OCI-LY1 (cell line): Measurements from ENCODE around the gene CRNN.

Experiments used
- H2AFZ ChIP-seq: fragments of 200-600 bp; sonication (generic), shearing (Covaris generic); 2 replicates; pipeline ENCODE4 v1.6.0; 2014; ENCODE audit warnings: antibody characterized with exemption, mild to moderate bottlenecking, low read length
- H3F3A ChIP-seq: fragments of 200-600 bp; sonication (generic), shearing (Covaris generic); 2 replicates; pipeline ENCODE4 v1.6.0; 2014; ENCODE audit warnings: mild to moderate bottlenecking, antibody characterized with exemption, low read length, moderate library complexity; ENCODE audit not compliant: insufficient read depth
- H3K27ac ChIP-seq: fragments of 200-600 bp; sonication (generic); 2 replicates; pipeline ENCODE4 v1.5.1; 2014; ENCODE audit warnings: low read length, mixed run types, mild to moderate bottlenecking, low read depth; ENCODE audit not compliant: poor library complexity, severe bottlenecking
- H3K27me3 ChIP-seq: fragments of 200-600 bp; sonication (generic); 2 replicates; pipeline ENCODE4 v1.6.0; 2014; ENCODE audit warnings: antibody characterized with exemption, mild to moderate bottlenecking, low read length, moderate library complexity; ENCODE audit not compliant: insufficient read depth
- H3K36me3 ChIP-seq: fragments of 200-600 bp; sonication (generic); 2 replicates; pipeline ENCODE4 v1.6.1; 2014; ENCODE audit warnings: mild to moderate bottlenecking, antibody characterized with exemption, low read length, moderate library complexity, mixed read lengths; ENCODE audit not compliant: insufficient read depth
- H3K4me1 ChIP-seq: fragments of 200-600 bp; sonication (generic); 2 replicates; pipeline ENCODE4 v1.5.1; 2014; ENCODE audit warnings: mild to moderate bottlenecking, low read length, moderate library complexity; ENCODE audit not compliant: insufficient read depth, severe bottlenecking
- H3K4me2 ChIP-seq: fragments of 200-600 bp; sonication (generic), shearing (Covaris generic); 2 replicates; pipeline ENCODE4 v1.6.1; 2014; ENCODE audit warnings: low read length
- H3K4me3 ChIP-seq: fragments of 200-600 bp; sonication (generic); 2 replicates; pipeline ENCODE4 v1.5.1; 2014; ENCODE audit warnings: low read length, low read depth, mild to moderate bottlenecking, mixed read lengths; ENCODE audit not compliant: poor library complexity, severe bottlenecking
- H3K79me2 ChIP-seq: fragments of 200-600 bp; shearing (Covaris generic); 2 replicates; pipeline ENCODE4 v1.6.1; 2016; ENCODE audit warnings: mixed run types, low read length, mixed read lengths; ENCODE audit not compliant: insufficient read depth
- H3K9ac ChIP-seq: fragments of 200-600 bp; sonication (generic), shearing (Covaris generic); 2 replicates; pipeline ENCODE4 v1.6.1; 2014; ENCODE audit warnings: mild to moderate bottlenecking, low read length, mixed read lengths
- H3K9me2 ChIP-seq: fragments of 200-600 bp; sonication (generic), shearing (Covaris generic); 2 replicates; pipeline ENCODE4 v1.6.1; 2014; ENCODE audit warnings: low read depth, mild to moderate bottlenecking, low read length, mixed read lengths
- H3K9me3 ChIP-seq: fragments of 200-600 bp; shearing (Covaris generic); 2 replicates; pipeline ENCODE4 v1.6.1; 2014; ENCODE audit warnings: low read length, mixed read lengths
- H4K20me1 ChIP-seq: fragments of 200-600 bp; sonication (generic), shearing (Covaris generic); 2 replicates; pipeline ENCODE4 v1.6.0; 2016; ENCODE audit warnings: mild to moderate bottlenecking, low read length; ENCODE audit not compliant: insufficient read depth
- EZH2 ChIP-seq: fragments of 200-600 bp; sonication (generic), shearing (Covaris generic); IDR thresholded peaks from 2 replicates; pipeline ENCODE4 v1.8.0; 2017; ENCODE audit warnings: borderline replicate concordance, mixed run types, mild to moderate bottlenecking, antibody characterized with exemption, low read length, moderate library complexity, mixed read lengths
- TF ChIP-seq, protein P1 (sequence below): fragments of 200-600 bp; sonication (generic), shearing (Covaris generic); IDR thresholded peaks from 2 replicates; pipeline ENCODE4 v1.5.1; 2017; ENCODE audit warnings: mild to moderate bottlenecking, antibody characterized with exemption, low read length, moderate library complexity, mixed read lengths

Gene CRNN

DNA sequence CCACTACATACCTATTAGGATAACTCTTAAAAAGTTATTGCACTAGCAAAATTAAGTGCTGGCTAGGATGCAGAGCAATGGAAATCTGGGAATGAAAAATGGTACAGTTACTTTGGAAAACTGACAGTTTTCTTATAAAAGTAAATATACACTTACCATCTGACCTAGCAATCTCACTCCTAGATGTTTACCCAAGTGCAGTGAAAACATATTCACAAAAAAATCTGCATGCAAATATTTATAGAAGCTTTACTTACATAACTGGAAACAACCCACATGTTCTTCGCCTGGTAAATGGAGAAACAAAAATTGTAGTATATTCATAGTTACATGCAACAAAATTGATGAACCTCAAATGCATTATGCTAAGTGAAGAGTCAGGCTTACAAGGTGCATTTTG lies 41.4 kb downstream of the CRNN start:
- Histone ChIP-seq H2AFZ (no peak overlapping the region), H3K9me2 (no peaks in the 10 kb centered on the region), H3K27me3 (no peaks in the 10 kb centered on the region), H3K4me2 (no peak overlapping the region), H3F3A (no peaks in the 10 kb centered on the region), H3K9me3 (no peaks in the 10 kb centered on the region), H3K4me1 (no peaks in the 10 kb centered on the region), H3K79me2 (no peaks in the 10 kb centered on the region), H3K36me3 (no peaks in the 10 kb centered on the region), H4K20me1 (no peaks in the 10 kb centered on the region), H3K4me3 (no peak overlapping the region), H3K27ac (no peak overlapping the region), H3K9ac (no peak overlapping the region)
- TF ChIP-seq EZH2: no peak
- TF ChIP-seq, protein P1, sequence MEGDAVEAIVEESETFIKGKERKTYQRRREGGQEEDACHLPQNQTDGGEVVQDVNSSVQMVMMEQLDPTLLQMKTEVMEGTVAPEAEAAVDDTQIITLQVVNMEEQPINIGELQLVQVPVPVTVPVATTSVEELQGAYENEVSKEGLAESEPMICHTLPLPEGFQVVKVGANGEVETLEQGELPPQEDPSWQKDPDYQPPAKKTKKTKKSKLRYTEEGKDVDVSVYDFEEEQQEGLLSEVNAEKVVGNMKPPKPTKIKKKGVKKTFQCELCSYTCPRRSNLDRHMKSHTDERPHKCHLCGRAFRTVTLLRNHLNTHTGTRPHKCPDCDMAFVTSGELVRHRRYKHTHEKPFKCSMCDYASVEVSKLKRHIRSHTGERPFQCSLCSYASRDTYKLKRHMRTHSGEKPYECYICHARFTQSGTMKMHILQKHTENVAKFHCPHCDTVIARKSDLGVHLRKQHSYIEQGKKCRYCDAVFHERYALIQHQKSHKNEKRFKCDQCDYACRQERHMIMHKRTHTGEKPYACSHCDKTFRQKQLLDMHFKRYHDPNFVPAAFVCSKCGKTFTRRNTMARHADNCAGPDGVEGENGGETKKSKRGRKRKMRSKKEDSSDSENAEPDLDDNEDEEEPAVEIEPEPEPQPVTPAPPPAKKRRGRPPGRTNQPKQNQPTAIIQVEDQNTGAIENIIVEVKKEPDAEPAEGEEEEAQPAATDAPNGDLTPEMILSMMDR: no peak

DNA sequence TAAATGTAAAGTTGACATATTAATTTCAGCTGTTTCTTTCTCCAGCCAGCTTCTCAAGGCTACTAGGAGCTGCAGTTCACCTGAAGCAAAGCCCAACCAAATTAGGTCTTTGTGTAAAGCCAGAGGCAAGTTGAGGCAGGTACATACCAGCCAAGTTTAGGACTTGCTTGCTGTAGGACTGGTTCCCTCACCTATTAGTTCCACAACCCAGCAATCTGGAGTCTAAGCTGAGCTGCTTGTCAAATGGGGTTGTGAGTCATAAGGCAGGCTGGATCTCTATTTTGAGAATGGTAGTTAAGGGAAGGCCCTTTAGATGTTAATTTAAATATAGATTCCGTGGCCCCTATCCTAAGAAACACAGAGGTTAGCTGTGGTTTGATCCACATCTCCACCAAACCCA lies 46.6 kb downstream of the CRNN start:
- no peaks in the 10 kb centered on the region for H3K9me3 ChIP-seq
- H3K36me3 ChIP-seq: no peaks in the 10 kb centered on the region
- H3K27me3 ChIP-seq: no peaks in the 10 kb centered on the region
- H3K27ac ChIP-seq: no peak overlapping the region
- H3F3A ChIP-seq: no peaks in the 10 kb centered on the region
- H2AFZ ChIP-seq: no peak overlapping the region
- H3K4me2 ChIP-seq: no peak overlapping the region
- no peaks in the 10 kb centered on the region for H3K4me1 ChIP-seq
- no peak overlapping the region for H3K4me3 ChIP-seq
- H3K9me2 ChIP-seq: no peaks in the 10 kb centered on the region
- TF ChIP-seq, protein P1: no peak
- no peak for TF ChIP-seq EZH2
- no peaks in the 10 kb centered on the region for H4K20me1 ChIP-seq
- H3K9ac ChIP-seq: no peak overlapping the region
- no peaks in the 10 kb centered on the region for H3K79me2 ChIP-seq

DNA sequence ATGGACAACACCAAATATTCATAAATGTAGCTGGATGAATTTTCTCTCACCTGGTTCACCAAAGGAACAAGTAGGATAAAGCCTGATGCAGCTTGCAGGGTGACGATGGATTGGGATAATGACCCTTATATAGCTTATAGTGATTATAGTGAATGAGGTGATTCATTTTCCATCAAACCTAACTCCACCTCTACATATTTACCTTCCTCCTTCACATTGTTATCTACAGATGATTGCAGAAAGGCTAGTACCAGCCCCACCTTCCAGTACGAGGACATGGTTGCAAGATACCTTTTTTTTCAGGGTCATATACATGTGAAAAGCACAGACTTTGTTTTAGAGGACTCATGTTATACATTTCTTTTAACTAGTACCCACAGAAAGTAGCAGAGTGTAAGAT lies 54.2 kb downstream of the CRNN start, which contains the start of gene FLG2:
Gene FLG2 (minus strand): TSS at position 101 of the 400 bp plus-strand sequence. CDS start 1,122 bp downstream, outside the sequence.
- H3K9ac ChIP-seq: no peak within 1 kb of the TSS
- TF ChIP-seq, protein P1: no peak
- TF ChIP-seq EZH2: no peak
- H2AFZ ChIP-seq: no peak within 1 kb of the TSS
- H3K79me2 ChIP-seq: no peaks in the 10 kb centered on the region
- no peak within 1 kb of the TSS for H3K27ac ChIP-seq
- no peaks in the 10 kb centered on the region for H3K4me1 ChIP-seq
- no peaks in the 10 kb centered on the region for H3K9me3 ChIP-seq
- H3K36me3 ChIP-seq: no peaks in the 10 kb centered on the region
- no peaks in the 10 kb centered on the region for H3F3A ChIP-seq
- H3K27me3 ChIP-seq: no peaks in the 10 kb centered on the region
- no peak within 1 kb of the TSS for H3K4me2 ChIP-seq
- no peak within 1 kb of the TSS for H3K4me3 ChIP-seq
- H4K20me1 ChIP-seq: no peaks in the 10 kb centered on the region
- H3K9me2 ChIP-seq: no peaks in the 10 kb centered on the region
